NCI-H1092 treated with DMSO at 0.1 percent for 48 hours (cell line): ENCODE measurements around the gene NAT16.
"Not testable (repeated sequence)": the region's sequence is repeated elsewhere in the genome, so short reads cannot be mapped to it uniquely, and the experiment has no call there.

Source experiments
- DNase-seq: peaks from one replicate; lab custom pipeline; 2025; lab: John Stamatoyannopoulos, UW

NAT16 gene

DNA sequence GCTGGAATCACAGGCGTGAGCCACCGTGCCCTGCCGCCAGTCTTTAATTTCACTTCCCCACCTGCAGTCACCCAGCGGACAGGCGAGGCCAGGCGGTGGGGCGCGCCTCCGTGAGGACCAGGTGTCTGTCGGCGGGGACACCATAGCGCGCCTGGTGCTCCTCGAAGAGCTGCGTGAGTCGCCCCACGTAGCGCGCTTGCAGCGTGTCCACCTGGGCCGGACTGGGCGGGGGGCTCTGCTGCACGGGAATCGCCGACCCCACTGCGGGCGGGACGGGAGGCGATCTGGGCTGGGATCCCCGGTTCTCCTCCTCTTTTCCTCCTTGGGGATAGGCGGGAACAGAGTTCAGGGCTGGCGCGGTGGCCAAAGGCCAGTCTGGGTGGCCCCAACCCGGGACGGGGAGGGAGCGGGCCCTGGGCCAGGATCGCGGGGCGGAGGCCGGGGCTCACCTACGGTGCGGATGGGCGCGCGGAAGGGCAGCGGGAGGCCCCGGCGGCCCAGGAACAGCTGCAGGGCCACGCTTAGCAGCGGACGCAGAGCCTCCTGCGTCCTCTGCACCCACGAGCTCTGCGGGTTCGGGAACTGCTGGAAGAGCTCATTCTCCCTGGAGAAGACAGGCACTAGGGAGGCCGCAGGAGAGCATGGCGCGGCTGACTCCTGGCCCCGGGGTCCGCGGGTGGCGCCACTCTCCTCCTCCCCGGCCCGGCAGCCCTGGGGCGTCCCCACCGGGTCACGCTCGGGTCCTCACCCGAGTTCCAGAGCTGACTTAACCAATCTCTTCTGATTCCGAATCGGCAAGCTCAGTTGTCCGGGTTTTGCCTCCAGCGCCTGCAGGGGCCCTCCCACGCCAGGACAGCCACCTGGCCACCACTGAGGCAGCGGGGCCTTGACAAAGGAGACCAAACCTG, 21.9 kb upstream of the NAT16 start:
- no peak for DNase-seq

DNA sequence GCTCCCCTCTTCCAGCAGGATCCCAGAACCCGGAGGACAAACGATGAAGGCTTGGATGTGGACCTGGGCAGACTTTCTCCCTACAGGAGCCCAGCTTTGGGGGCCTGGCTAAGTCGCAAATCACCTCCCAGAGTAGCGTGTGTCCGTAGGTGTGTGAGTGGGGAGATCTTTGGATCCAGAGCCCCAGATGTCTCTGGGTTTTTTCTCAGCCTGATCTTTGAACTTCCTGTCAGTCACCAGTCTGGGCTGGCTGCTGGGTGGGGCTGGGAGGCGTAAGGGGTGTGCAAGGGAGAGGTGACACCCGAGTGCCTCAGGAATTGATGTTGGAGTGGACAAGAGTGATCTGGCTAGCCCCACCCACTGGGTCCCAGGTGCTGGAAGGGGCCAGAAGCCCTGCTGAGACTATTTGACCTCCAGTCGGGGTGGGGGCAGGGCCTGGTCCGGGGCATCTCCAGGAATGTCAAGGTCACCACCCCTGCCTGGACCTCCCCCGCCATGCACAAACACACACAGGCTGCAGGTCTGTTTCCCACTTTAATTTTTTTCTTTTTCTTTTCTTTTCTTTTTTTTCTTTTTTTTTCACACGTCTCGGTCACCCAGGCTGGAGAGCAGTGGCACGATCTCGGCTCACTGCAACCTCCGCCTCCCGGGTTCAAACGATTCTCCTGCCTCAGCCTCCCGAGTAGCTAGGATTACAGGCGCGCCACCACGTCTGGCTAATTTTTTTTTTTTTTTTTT, 20.9 kb upstream of the NAT16 start, which contains the start of gene MOGAT3:
Gene MOGAT3 (minus strand): TSS at position 175 of the 738 bp plus-strand sequence. CDS start 182 bp downstream, outside the sequence.
- DNase-seq: no peak

DNA sequence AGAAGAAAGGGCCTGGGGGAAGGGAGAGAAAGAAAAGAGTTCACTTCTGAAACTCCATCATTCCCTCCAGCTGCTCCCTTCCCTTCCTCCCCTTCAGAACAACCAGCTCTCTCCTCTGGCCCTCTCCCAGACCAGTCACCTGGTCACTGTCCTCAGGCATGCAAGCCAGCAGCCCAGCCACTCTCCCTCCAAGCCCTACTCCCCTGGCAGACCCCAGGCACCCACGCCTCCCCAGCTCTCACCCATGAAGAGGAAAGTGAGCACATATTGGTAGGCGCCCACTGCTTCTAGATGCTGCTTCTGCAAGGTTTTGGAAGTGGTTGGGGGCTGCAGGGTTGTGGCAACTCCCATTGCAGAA, 20.4 kb upstream of the NAT16 start:
- no peak for DNase-seq

DNA sequence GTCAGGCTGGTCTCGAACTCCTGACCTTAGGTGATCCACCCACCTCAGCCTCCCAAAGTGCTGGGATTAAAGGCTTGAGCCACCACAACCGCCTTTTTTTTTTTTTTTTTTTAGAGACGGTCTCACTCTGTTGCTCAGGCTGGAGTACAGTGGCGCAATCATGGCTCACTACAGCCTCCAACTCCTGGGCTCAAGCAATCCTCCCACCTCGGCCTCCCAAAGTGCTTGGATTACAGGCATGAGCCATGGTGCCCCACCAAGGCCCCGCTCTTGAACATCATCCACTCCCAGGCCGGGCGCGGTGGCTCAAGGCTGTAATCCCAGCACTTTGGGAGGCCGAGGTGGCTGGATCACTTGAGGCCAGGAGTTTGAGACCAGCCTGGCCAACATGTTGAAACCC, 19.4 kb upstream of the NAT16 start:
- DNase-seq: not testable (repeated sequence)

DNA sequence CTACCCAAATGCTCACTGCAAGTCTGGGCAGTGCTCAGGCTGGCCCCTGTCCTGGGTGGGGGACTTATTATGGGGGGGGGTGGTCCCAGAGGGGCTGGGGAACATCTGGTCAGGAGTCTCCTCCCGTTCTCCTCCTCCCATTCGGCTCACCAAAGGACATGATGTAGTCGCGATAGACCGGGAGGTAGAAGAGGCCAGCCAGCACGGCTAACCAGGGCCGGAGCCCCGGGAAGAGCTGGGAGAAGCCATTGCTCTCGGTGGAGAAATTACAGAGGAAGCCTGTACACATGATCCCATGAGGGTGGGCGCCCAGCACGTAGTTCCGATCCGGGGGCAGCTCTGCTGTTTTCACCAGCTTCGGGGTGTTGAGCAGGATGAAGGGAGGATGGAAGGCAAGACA, 18.4 kb upstream of the NAT16 start:
- DNase-seq: no peak

GRCh38 chr7:101197991-101198390, 17.9 kb upstream of the NAT16 start:
- DNase-seq: no peak

GRCh38 chr7:101195884-101196283, 15.8 kb upstream of the NAT16 start:
- DNase-seq: no peak

- DNase-seq: no peak
Measured at GRCh38 chr7:101189109-101189508, 9.0 kb upstream of the NAT16 start.

- no peak for DNase-seq
Measured at GRCh38 chr7:101186844-101187428, 6.8 kb upstream of the NAT16 start.

GRCh38 chr7:101186194-101186593, 6.1 kb upstream of the NAT16 start:
- DNase-seq: no peak

DNA sequence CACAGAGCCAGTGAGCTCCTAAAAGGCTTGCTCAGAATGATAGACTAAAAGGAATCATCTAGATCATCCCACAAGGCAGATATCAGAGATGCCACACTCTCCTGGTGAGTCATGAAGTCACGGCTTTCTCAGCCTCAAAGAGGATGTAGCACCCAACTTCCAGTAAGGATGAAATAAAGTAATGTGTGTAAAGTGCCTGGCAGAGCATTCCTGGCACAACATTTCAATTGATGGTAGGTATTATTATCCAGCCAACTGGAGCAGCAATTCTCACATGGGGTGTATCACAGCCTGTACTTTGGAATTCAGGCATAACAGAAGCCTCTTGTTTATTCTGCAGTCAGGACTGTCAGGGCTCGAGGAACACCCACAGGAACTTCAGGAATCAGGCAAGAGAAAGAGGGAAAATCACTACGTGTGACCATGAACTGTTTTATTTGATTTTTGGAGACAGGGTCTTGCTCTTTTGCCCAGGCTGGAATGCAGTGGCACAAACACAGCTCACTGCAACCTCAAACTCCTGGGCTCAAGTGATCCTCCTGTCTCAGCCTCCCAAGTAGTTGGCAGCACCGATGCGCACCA, 5.3 kb upstream of the NAT16 start:
- no peak for DNase-seq

DNA sequence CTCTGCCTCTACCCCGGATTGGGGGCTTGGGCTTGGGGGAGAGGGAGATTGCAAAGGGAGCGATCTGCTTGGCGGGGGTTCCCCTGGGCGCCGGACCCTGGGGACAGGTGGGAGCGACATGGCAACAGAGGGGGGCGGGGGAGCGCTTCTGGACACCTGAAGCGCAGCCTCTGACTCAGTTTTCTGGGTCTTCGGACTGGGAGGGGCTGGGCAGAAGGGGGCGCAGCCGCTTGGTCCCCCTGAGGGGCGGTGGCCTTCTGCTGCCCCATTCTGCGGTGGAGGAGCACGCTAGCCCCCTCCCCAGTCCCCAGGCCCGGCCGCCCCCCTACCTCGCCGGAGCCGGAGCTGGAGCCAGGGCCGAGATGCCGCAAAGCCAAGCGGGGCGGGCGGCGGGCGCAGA, 380 bp downstream of the NAT16 start:
- no peak for DNase-seq

DNA sequence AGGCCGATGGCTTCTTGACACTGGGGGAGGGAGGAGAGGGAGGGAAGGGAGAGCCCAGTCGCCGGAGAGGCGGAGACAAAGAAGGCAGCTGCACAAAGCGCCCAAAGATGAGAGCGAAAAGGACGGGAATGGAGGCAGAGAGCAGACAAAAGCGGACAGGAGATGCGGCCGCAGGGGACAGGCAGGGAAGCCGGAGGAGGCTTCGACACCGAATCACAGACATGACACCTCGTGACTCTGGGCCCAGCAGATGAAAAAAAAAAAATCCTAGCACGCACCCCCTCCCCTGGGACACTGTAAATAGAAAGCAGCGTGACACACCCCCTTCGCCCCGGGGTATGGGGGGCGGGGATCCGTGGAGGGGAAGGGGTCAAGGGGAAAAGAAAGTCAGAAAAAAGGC, 976 bp downstream of the NAT16 start:
- peak; percentile 61 for DNase-seq

- no peak for DNase-seq
Measured at GRCh38 chr7:101177644-101178043, 2.4 kb downstream of the NAT16 start.

- DNase-seq: no peak
Measured at GRCh38 chr7:101175664-101176063, 4.4 kb downstream of the NAT16 start.

- no peak for DNase-seq
Measured at GRCh38 chr7:101174322-101174854, 5.7 kb downstream of the NAT16 start.

DNA sequence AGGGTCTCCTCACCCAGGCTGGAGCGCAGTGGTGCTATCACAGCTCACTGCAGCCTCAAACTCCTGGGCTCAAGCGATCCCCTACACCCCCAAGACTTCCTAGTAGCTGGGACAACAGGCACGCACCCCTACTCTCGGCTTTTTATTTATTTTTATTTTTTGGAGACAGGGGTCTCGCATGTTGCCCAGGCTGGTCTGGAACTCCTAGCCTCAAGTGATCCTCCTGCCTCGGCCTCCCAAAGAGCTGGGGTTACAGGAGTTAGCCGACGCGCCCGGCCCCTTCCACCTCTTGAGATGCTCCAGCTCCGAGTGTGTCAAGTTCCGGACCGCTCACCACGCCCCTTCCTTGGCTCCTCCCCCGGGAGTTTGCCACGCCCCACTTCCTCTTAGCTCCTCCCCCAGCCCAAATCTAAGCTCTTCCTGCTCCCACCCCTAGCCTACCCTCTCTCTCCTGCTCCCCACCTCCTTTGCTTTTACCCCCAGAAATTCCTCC, 6.3 kb downstream of the NAT16 start:
- no peak for DNase-seq

DNA sequence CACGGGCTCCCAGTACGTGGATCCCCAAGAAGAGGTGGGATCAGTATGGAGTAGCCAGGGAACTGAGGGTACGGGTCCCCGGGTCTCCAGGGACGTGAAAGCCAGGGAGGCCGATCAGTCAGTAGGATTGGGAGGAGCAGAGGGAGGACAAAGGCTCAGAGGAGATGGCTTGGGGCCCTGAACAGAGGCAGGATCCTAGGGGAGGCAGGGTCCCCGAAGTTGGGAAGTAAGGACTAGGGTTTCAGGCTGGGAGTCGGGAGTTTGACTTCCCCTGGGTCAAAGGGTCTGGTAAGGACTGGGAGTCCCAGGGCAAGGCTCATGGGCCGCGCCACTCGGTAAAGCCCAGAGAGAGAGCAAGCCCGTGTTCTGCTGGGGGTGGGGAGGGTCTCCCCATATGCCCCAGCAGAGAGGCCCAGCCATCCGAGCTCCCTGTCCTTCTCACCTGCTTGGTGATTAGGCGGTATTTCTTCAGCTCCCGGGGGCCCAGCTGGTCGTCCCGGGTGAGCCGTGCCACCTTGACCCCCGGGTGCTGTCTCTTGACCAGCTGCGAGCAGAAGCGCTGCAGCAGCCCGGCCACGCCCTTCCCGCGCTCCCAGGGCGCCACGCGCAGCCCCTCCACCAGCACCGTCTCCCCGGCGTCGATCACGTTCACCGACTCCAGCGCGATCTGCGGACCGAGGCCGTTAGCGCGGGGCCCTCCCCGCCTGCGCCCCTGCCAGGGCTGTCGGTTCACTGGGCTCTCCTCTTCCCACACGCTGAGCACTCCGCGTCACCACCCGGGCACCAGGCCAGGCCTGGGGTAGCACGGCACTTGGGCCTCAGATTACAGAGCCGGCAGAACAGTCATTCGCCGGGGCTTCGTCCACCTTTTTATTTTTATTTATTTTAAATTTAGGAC, 7.0 kb downstream of the NAT16 start:
- peak; percentile 92 for DNase-seq

DNA sequence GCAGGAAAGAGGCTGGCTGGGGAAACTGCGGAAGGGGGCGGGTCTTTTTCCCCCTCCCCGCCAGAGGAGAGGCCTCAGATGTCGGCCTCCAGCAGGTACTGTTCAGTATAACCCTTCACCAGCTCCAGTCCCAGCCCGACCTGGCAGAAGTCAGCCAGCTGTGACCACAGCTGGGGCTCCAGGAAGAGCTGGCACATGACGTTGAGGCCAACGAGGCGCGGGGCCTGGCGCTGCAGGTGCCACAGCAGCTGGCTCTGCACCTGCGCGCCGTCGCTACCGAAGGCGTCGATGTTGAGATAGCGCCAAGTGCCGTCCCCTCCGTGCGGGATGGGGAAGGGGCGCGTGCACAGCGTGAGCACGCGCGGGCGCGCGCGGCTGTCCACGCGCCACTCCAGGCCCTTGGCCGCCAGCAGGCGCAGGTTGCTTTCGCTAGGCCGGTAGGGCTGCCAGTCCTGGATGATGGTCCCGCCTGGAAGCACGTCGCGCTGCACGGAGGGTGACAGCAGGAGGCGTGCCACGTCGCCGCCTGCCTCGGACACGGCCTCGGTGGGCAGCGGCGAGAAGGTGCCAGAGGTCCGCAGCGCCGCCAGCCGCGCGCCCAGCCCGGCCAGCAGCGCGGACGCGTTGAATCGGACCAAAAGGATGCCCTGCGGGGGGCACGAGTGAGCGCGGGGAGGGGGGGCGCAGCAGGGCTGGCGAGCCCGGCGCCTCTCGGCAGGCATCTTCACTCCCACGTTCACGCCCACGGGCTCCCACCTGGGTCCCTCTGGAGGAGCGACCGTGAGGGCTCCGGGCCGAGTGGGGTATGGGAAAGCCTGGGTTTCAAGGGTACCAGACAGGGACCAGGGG, 7.9 kb downstream of the NAT16 start:
- DNase-seq: peak; percentile 53

GRCh38 chr7:101171442-101171837, 8.7 kb downstream of the NAT16 start:
- no peak for DNase-seq
